Measurements from ENCODE around the gene UBE2H. TPM values are rescaled to one million over a fixed set of nuclear protein-coding genes. Genes with fewer than 3 reads are reported as not detected.

The UBE2H gene
- total RNA-seq, 1 experiment from 2014 or later = 75.1 TPM

DNA sequence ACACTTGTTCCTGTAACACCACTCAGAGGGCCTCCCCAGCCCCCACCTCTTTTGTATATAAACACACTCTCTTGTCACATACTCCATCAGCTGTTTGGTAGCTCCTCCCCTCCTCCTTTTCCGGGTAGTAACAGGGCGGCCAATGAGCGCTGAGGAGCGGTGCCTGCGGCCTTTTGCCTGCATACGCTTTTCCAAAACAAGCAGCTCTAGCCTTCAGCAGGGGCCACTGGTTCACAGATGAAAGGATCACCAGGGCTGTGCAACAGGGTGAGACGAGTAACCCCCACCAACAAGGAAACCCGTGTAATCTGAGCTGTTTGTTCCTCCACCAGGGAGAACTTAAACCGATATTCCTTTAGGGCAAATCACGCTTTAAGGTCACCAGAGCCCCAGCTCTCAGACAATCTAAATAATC lies 3.9 kb downstream of the UBE2H start:
- Mint-ChIP-seq H3K9me3 (no peaks in the 10 kb centered on the region; a peak in 1 of 5 replicates), H3K4me3 (no peak overlapping the region), H3K36me3 (ENCODE audit: insufficient read depth in 1 of 3, low read depth in 3 of 3) (peaks cover 20 to 24% (median 22%) of the 10 kb centered on the region in 3 experiments), H3K27me3 (ENCODE audit: low read depth) (no peaks in the 10 kb centered on the region), H3K4me1 (peaks cover 22 to 30% of the 10 kb centered on the region in 2 experiments), H3K27ac (no peak overlapping the region)
- H2AFZ ChIP-seq (ENCODE audit: low read length) = no peak overlapping the region
- H3T11ph ChIP-seq (ENCODE audit: low read length) = no peak overlapping the region
- TF ChIP-seq, protein P1, sequence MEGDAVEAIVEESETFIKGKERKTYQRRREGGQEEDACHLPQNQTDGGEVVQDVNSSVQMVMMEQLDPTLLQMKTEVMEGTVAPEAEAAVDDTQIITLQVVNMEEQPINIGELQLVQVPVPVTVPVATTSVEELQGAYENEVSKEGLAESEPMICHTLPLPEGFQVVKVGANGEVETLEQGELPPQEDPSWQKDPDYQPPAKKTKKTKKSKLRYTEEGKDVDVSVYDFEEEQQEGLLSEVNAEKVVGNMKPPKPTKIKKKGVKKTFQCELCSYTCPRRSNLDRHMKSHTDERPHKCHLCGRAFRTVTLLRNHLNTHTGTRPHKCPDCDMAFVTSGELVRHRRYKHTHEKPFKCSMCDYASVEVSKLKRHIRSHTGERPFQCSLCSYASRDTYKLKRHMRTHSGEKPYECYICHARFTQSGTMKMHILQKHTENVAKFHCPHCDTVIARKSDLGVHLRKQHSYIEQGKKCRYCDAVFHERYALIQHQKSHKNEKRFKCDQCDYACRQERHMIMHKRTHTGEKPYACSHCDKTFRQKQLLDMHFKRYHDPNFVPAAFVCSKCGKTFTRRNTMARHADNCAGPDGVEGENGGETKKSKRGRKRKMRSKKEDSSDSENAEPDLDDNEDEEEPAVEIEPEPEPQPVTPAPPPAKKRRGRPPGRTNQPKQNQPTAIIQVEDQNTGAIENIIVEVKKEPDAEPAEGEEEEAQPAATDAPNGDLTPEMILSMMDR (conservative IDR thresholded peaks at IDR 0.05) = no peak
- H2BK20ac ChIP-seq (ENCODE audit: low read depth, low read length, poor library complexity, severe bottlenecking) = no peak overlapping the region
- no peak overlapping the region for H4K8ac ChIP-seq (replicated peaks; ENCODE audit: insufficient read length, low read depth, low read length)
- peak overlapping the region; percentile 10 for H2BK120ac ChIP-seq (ENCODE audit: low read depth, low read length, poor library complexity, severe bottlenecking)
- H4K5ac ChIP-seq (ENCODE audit: insufficient read length, low read depth, low read length) = peak overlapping the region; percentile 35
- H3K23ac ChIP-seq (ENCODE audit: insufficient read length, low read depth, low read length) = no peak overlapping the region
- peak overlapping the region; percentile 30 for H3K56ac ChIP-seq (ENCODE audit: insufficient read length, low read depth, low read length)
- H3K79me2 ChIP-seq (ENCODE audit: insufficient read depth, low read length) = peaks cover 35% of the 10 kb centered on the region; the same call in 1 of the 2 replicates
- H3K18ac ChIP-seq (ENCODE audit: insufficient read length, low read depth, low read length) = peak overlapping the region; percentile 63
- DNase-seq = peak; percentile 94
- WGBS (ENCODE audit: extremely low coverage, insufficient read length, low lambda C conversion rate) = no CpG with 5 or more reads among the region's 10 CpGs
- H3K9ac ChIP-seq (ENCODE audit: extremely low read depth, insufficient read length, low read length) = peak overlapping the region; percentile 80
- peak overlapping the region; percentile 67 for H2BK5ac ChIP-seq (ENCODE audit: insufficient read length, low read length)
- no peak overlapping the region for H2AK5ac ChIP-seq (ENCODE audit: insufficient read length, low read length)
- no peak overlapping the region for H2BK15ac ChIP-seq (ENCODE audit: low read depth, low read length)
- peak overlapping the region; percentile 99 for H3K27ac ChIP-seq (ENCODE audit: insufficient read length, low read depth, low read length)
- H4K20me1 ChIP-seq (ENCODE audit: control insufficient read depth, insufficient read depth, insufficient read length) = no peaks in the 10 kb centered on the region
- peaks cover 3% of the 10 kb centered on the region for H3K79me1 ChIP-seq (ENCODE audit: insufficient read depth, low read depth, low read length, poor library complexity, severe bottlenecking)
- peak overlapping the region; percentile 25 for H2BK12ac ChIP-seq (ENCODE audit: insufficient read length, low read depth, low read length)
- H3K4me1 ChIP-seq (ENCODE audit: insufficient read depth, low read length) = peaks cover 2% of the 10 kb centered on the region; the same call in 1 of the 2 replicates
- H3K4me2 ChIP-seq (ENCODE audit: insufficient read depth, insufficient read length, low read length) = peak overlapping the region; percentile 97
- no peaks in the 10 kb centered on the region for H3K9me3 ChIP-seq (ENCODE audit: control insufficient read depth, low read depth, low read length)
- peak overlapping the region; percentile 44; the same call in 1 of the 2 replicates for H3K14ac ChIP-seq (ENCODE audit: insufficient read depth, low read length)
- peaks cover 25% of the 10 kb centered on the region for H3K23me2 ChIP-seq (ENCODE audit: insufficient read length, low read depth, low read length, poor library complexity, severe bottlenecking)
- no peak overlapping the region; the same call in 1 of the 2 replicates for H3K4ac ChIP-seq (ENCODE audit: low read depth, low read length)
- no peaks in the 10 kb centered on the region for H3K27me3 ChIP-seq (ENCODE audit: insufficient read depth, low read length)
- H4K91ac ChIP-seq (ENCODE audit: insufficient read length, low read depth, low read length) = no peak overlapping the region
